Measurements from ENCODE around the gene RTL1. TPM values are rescaled to one million over a fixed set of nuclear protein-coding genes. Genes with fewer than 3 reads are reported as not detected.

The RTL1 gene
- total and polyA plus RNA-seq, 8 donors, result 0.06 to 0.20 (median 0.10) TPM; not detected in 2

- DNase-seq (peak in 1 of 4 donors; percentile 63), ATAC-seq (no peak)
- Histone ChIP-seq H3K4me3 (no peak overlapping the region), H3K27ac (no peak overlapping the region), H3K9me3 (peaks cover 0 to 4% of the 10 kb centered on the region in 2 donors), H3K27me3 (peaks cover 0 to 32% of the 10 kb centered on the region in 2 donors), H3K36me3 (no peaks in the 10 kb centered on the region), H3K4me1 (no peaks in the 10 kb centered on the region)
- no peak for TF ChIP-seq CTCF (IDR thresholded peaks at IDR 0.05)
- intact Hi-C loops (cut with DNase I), result no loop called here
These were observed 22.1 kb downstream of the RTL1 start for GRCh38 chr14:100881211-100882025.

GRCh38 chr14:100880271-100881101, 23.0 kb downstream of the RTL1 start:
- no peaks in the 10 kb centered on the region for H3K36me3 ChIP-seq
- H3K9me3 ChIP-seq, result peaks cover 0 to 4% of the 10 kb centered on the region in 2 donors
- H3K4me1 ChIP-seq, result no peaks in the 10 kb centered on the region
- H3K4me3 ChIP-seq, result no peak overlapping the region
- no peak for ATAC-seq
- no peak overlapping the region for H3K27ac ChIP-seq
- DNase-seq, result peak in 1 of 4 donors; percentile 64
- intact Hi-C loops (cut with DNase I), result no loop called here
- TF ChIP-seq CTCF (IDR thresholded peaks at IDR 0.05), result no peak
- peaks cover 0 to 35% of the 10 kb centered on the region in 2 donors for H3K27me3 ChIP-seq

GRCh38 chr14:100879782-100880181, 23.7 kb downstream of the RTL1 start:
- no peak overlapping the region for H3K4me3 ChIP-seq
- intact Hi-C loops (cut with DNase I), result no loop called here
- TF ChIP-seq CTCF (IDR thresholded peaks at IDR 0.05), result no peak
- H3K27me3 ChIP-seq, result peaks cover 0 to 29% of the 10 kb centered on the region in 2 donors
- H3K36me3 ChIP-seq, result no peaks in the 10 kb centered on the region
- no peak overlapping the region for H3K27ac ChIP-seq
- H3K4me1 ChIP-seq, result no peaks in the 10 kb centered on the region
- ATAC-seq, result no peak
- peak in 1 of 4 donors; percentile 35 for DNase-seq
- H3K9me3 ChIP-seq, result peaks cover 0 to 4% of the 10 kb centered on the region in 2 donors

GRCh38 chr14:100879194-100879593, 24.3 kb downstream of the RTL1 start:
- no peaks in the 10 kb centered on the region for H3K4me1 ChIP-seq
- no peak overlapping the region for H3K4me3 ChIP-seq
- H3K36me3 ChIP-seq, result no peaks in the 10 kb centered on the region
- H3K27ac ChIP-seq, result no peak overlapping the region
- no peak for TF ChIP-seq CTCF (IDR thresholded peaks at IDR 0.05)
- intact Hi-C loops (cut with DNase I), result no loop called here
- DNase-seq (peak in 1 of 4 donors; percentile 63), ATAC-seq (no peak)
- H3K9me3 ChIP-seq, result peaks cover 0 to 4% of the 10 kb centered on the region in 2 donors
- H3K27me3 ChIP-seq, result peaks cover 0 to 25% of the 10 kb centered on the region in 2 donors
